Mesendoderm (in vitro differentiated cells): ENCODE results near the gene SRXN1.

Experiments used
- DNase-seq: peaks from one replicate; pipeline ENCODE4 v3.0.0; 2013
- H2AK5ac ChIP-seq: 2 replicates; pipeline ENCODE4 v1.6.1; 2013; ENCODE audit warnings: low read length, inconsistent platforms
- H2BK120ac ChIP-seq: 2 replicates; pipeline ENCODE4 v1.6.1; 2013; ENCODE audit warnings: low read depth, mild to moderate bottlenecking, low read length, moderate library complexity, mixed read lengths
- H2BK15ac ChIP-seq: replicated peaks from 2 replicates; pipeline ENCODE4 v1.6.1; 2013; ENCODE audit warnings: low read depth, mild to moderate bottlenecking, moderate library complexity
- H2BK5ac ChIP-seq: 2 replicates; pipeline ENCODE4 v1.6.1; 2013; ENCODE audit warnings: low read length, inconsistent platforms
- H3K18ac ChIP-seq: 2 replicates; pipeline ENCODE4 v1.6.1; 2013; ENCODE audit warnings: mild to moderate bottlenecking, low read length, mixed read lengths
- H3K23ac ChIP-seq: one replicate; pipeline ENCODE4 v1.6.1; 2013; ENCODE audit warnings: low read length
- H3K27ac ChIP-seq: 2 replicates; pipeline ENCODE4 v1.5.1; 2013; ENCODE audit warnings: low read depth, mild to moderate bottlenecking, inconsistent platforms, low read length, moderate library complexity
- H3K27me3 ChIP-seq: 2 replicates; pipeline ENCODE4 v1.6.1; 2013; ENCODE audit warnings: low read length, control low read depth, mild to moderate bottlenecking, inconsistent platforms; ENCODE audit not compliant: insufficient read depth, poor library complexity
- H3K36me3 ChIP-seq: 2 replicates; pipeline ENCODE4 v1.6.1; 2013; ENCODE audit warnings: low read length, inconsistent platforms; ENCODE audit not compliant: control insufficient read depth, insufficient read depth
- H3K4ac ChIP-seq: one replicate; pipeline ENCODE4 v1.6.1; 2013; ENCODE audit warnings: low read depth, mild to moderate bottlenecking, low read length, moderate library complexity
- H3K4me1 ChIP-seq: 2 replicates; pipeline ENCODE4 v1.6.1; 2013; ENCODE audit warnings: low read depth, low read length, inconsistent platforms; ENCODE audit not compliant: control insufficient read depth
- H3K4me2 ChIP-seq: 2 replicates; pipeline ENCODE4 v1.6.1; 2013; ENCODE audit warnings: low read length
- H3K4me3 ChIP-seq: 2 replicates; pipeline ENCODE4 v1.5.1; 2013; ENCODE audit warnings: mild to moderate bottlenecking, low read length
- H3K56ac ChIP-seq: one replicate; pipeline ENCODE4 v1.6.1; 2013; ENCODE audit warnings: low read length
- H3K79me1 ChIP-seq: 2 replicates; pipeline ENCODE4 v1.6.1; 2013; ENCODE audit warnings: low read length, inconsistent platforms
- H3K79me2 ChIP-seq: 2 replicates; pipeline ENCODE4 v1.6.1; 2013; ENCODE audit warnings: mild to moderate bottlenecking, low read length; ENCODE audit not compliant: control insufficient read depth, insufficient read depth
- H3K9ac ChIP-seq: 2 replicates; pipeline ENCODE4 v1.6.1; 2013; ENCODE audit warnings: low read length, inconsistent platforms
- H4K5ac ChIP-seq: one replicate; pipeline ENCODE4 v1.6.1; 2013; ENCODE audit warnings: low read length
- H4K8ac ChIP-seq: one replicate; pipeline ENCODE4 v1.6.1; 2013; ENCODE audit warnings: low read depth, mild to moderate bottlenecking, control low read depth, low read length, moderate library complexity
- WGBS: extraction: QIAGEN DNeasy Blood & Tissue Kit; methylation state at CpG from one replicate; pipeline ENCODE4 v1.1.7; 2013; ENCODE audit warnings: low lambda C conversion rate, missing lambda C conversion rate; ENCODE audit not compliant: insufficient coverage; ENCODE audit errors: extremely low coverage; 5-methylcytosine and 5-hydroxymethylcytosine counted together

The SRXN1 gene

GRCh38 chr20:623704-624103, 29.3 kb downstream of the SRXN1 start:
- no peak overlapping the region for H4K5ac ChIP-seq
- no peak overlapping the region for H3K4ac ChIP-seq
- no peak overlapping the region for H3K4me3 ChIP-seq
- H4K8ac ChIP-seq: no peak overlapping the region
- no peak overlapping the region for H3K56ac ChIP-seq
- no peaks in the 10 kb centered on the region for H3K79me1 ChIP-seq
- no peak overlapping the region for H3K18ac ChIP-seq
- H2BK15ac ChIP-seq: no peak overlapping the region
- no peak overlapping the region for H3K27ac ChIP-seq
- WGBS: no CpG with 5 or more reads among the region's 4 CpGs
- H2AK5ac ChIP-seq: no peak overlapping the region
- H3K36me3 ChIP-seq: no peaks in the 10 kb centered on the region
- H3K4me2 ChIP-seq: no peak overlapping the region
- H3K27me3 ChIP-seq: no peaks in the 10 kb centered on the region
- no peak overlapping the region for H3K9ac ChIP-seq
- H2BK120ac ChIP-seq: no peak overlapping the region
- peaks cover 5% of the 10 kb centered on the region for H3K4me1 ChIP-seq
- no peak overlapping the region for H3K23ac ChIP-seq
- no peak for DNase-seq
- H3K79me2 ChIP-seq: no peaks in the 10 kb centered on the region
- no peak overlapping the region for H2BK5ac ChIP-seq

- Histone ChIP-seq H2BK120ac (no peak overlapping the region), H4K8ac (no peak overlapping the region), H4K5ac (no peak overlapping the region), H3K4me2 (no peak overlapping the region), H3K4me1 (peaks cover 5% of the 10 kb centered on the region), H3K36me3 (no peaks in the 10 kb centered on the region), H3K18ac (no peak overlapping the region), H2BK5ac (no peak overlapping the region), H3K23ac (no peak overlapping the region), H3K79me1 (no peaks in the 10 kb centered on the region), H2BK15ac (no peak overlapping the region), H3K4ac (no peak overlapping the region), H2AK5ac (no peak overlapping the region), H3K56ac (no peak overlapping the region), H3K27ac (no peak overlapping the region), H3K79me2 (no peaks in the 10 kb centered on the region), H3K4me3 (no peak overlapping the region), H3K27me3 (no peaks in the 10 kb centered on the region), H3K9ac (no peak overlapping the region)
- WGBS: no CpG with 5 or more reads among the region's 4 CpGs
- DNase-seq: no peak
These were observed 30.0 kb downstream of the SRXN1 start for GRCh38 chr20:623021-623420.

GRCh38 chr20:622161-622560, 30.8 kb downstream of the SRXN1 start:
- no peak for DNase-seq
- no peaks in the 10 kb centered on the region for H3K36me3 ChIP-seq
- no peak overlapping the region for H2BK5ac ChIP-seq
- H3K4me3 ChIP-seq: no peak overlapping the region
- no peak overlapping the region for H3K56ac ChIP-seq
- no peaks in the 10 kb centered on the region for H3K27me3 ChIP-seq
- no CpG with 5 or more reads among the region's 7 CpGs for WGBS
- no peak overlapping the region for H3K9ac ChIP-seq
- no peak overlapping the region for H2BK15ac ChIP-seq
- H4K8ac ChIP-seq: no peak overlapping the region
- H3K79me2 ChIP-seq: no peaks in the 10 kb centered on the region
- no peak overlapping the region for H3K4me2 ChIP-seq
- H3K18ac ChIP-seq: no peak overlapping the region
- H3K79me1 ChIP-seq: no peaks in the 10 kb centered on the region
- H4K5ac ChIP-seq: no peak overlapping the region
- H2BK120ac ChIP-seq: no peak overlapping the region
- H3K23ac ChIP-seq: peak overlapping the region; percentile 11
- no peak overlapping the region for H2AK5ac ChIP-seq
- peaks cover 5% of the 10 kb centered on the region for H3K4me1 ChIP-seq
- no peak overlapping the region for H3K27ac ChIP-seq
- H3K4ac ChIP-seq: no peak overlapping the region

- no peak overlapping the region for H3K18ac ChIP-seq
- no peak overlapping the region for H4K5ac ChIP-seq
- no peak overlapping the region for H3K4me3 ChIP-seq
- no peaks in the 10 kb centered on the region for H3K36me3 ChIP-seq
- DNase-seq: peak; percentile 86
- no peak overlapping the region for H2BK120ac ChIP-seq
- H3K79me1 ChIP-seq: no peaks in the 10 kb centered on the region
- no peak overlapping the region for H3K4ac ChIP-seq
- H2AK5ac ChIP-seq: no peak overlapping the region
- no peak overlapping the region for H2BK15ac ChIP-seq
- no peak overlapping the region for H3K56ac ChIP-seq
- WGBS: no CpG with 5 or more reads among the region's 5 CpGs
- no peak overlapping the region for H3K27ac ChIP-seq
- H3K9ac ChIP-seq: no peak overlapping the region
- H3K4me1 ChIP-seq: peaks cover 5% of the 10 kb centered on the region
- no peak overlapping the region for H2BK5ac ChIP-seq
- H3K27me3 ChIP-seq: no peaks in the 10 kb centered on the region
- no peak overlapping the region for H3K4me2 ChIP-seq
- H4K8ac ChIP-seq: no peak overlapping the region
- no peaks in the 10 kb centered on the region for H3K79me2 ChIP-seq
- no peak overlapping the region for H3K23ac ChIP-seq
These were observed 31.8 kb downstream of the SRXN1 start for GRCh38 chr20:621125-621756.

GRCh38 chr20:620246-620645, 32.8 kb downstream of the SRXN1 start:
- WGBS: no CpG with 5 or more reads among the region's 7 CpGs
- no peak overlapping the region for H3K18ac ChIP-seq
- H3K4me3 ChIP-seq: no peak overlapping the region
- no peak overlapping the region for H2BK15ac ChIP-seq
- H3K23ac ChIP-seq: no peak overlapping the region
- no peak overlapping the region for H3K9ac ChIP-seq
- H3K79me1 ChIP-seq: no peaks in the 10 kb centered on the region
- no peak for DNase-seq
- H3K4me2 ChIP-seq: no peak overlapping the region
- H3K4ac ChIP-seq: no peak overlapping the region
- H2BK120ac ChIP-seq: no peak overlapping the region
- no peak overlapping the region for H3K27ac ChIP-seq
- no peak overlapping the region for H4K5ac ChIP-seq
- peaks cover 5% of the 10 kb centered on the region for H3K4me1 ChIP-seq
- no peaks in the 10 kb centered on the region for H3K36me3 ChIP-seq
- H3K56ac ChIP-seq: no peak overlapping the region
- H2AK5ac ChIP-seq: no peak overlapping the region
- H3K79me2 ChIP-seq: no peaks in the 10 kb centered on the region
- no peak overlapping the region for H2BK5ac ChIP-seq
- H3K27me3 ChIP-seq: no peaks in the 10 kb centered on the region
- no peak overlapping the region for H4K8ac ChIP-seq

- Histone ChIP-seq H3K23ac (no peak overlapping the region), H2BK120ac (no peak overlapping the region), H3K27me3 (no peaks in the 10 kb centered on the region), H2BK15ac (no peak overlapping the region), H2BK5ac (no peak overlapping the region), H3K79me2 (no peaks in the 10 kb centered on the region), H3K36me3 (no peaks in the 10 kb centered on the region), H3K27ac (no peak overlapping the region), H3K79me1 (no peaks in the 10 kb centered on the region), H3K56ac (no peak overlapping the region), H4K8ac (no peak overlapping the region), H3K9ac (no peak overlapping the region), H4K5ac (no peak overlapping the region), H3K18ac (no peak overlapping the region), H3K4ac (no peak overlapping the region), H3K4me1 (peaks cover 5% of the 10 kb centered on the region), H3K4me3 (no peak overlapping the region), H2AK5ac (no peak overlapping the region), H3K4me2 (no peak overlapping the region)
- no peak for DNase-seq
- no CpG with 5 or more reads among the region's 5 CpGs for WGBS
These were observed 34.0 kb downstream of the SRXN1 start for GRCh38 chr20:618980-619379.
